HCT116 (cell line): ENCODE results near the gene SIDT1. TPM values are rescaled to one million over a fixed set of nuclear protein-coding genes. Genes with fewer than 3 reads are reported as not detected.

Experiments
- ATAC-seq: fragments of 200-7000 bp; cut with Tn5 transposase; 2 replicates; pipeline ENCODE4 v1.9.1; 2020; ENCODE audit warnings: mild to moderate bottlenecking, moderate library complexity
- BruUV-seq: library from RNA; stranded (reverse); fragments of 400-500 nt; replicated peaks from 2 replicates; lab custom pipeline; 2021; lab: Mats Ljungman, UMichigan
- CTCF ChIA-PET: fragments of 300-600 bp; sonication (Branson Sonifier 250); formaldehyde crosslinking; loops from one replicate; lab custom pipeline; 2021; ENCODE audit warnings: antibody characterized with exemption; lab: Charles Lee
- POLR2A ChIA-PET: fragments of 300-600, 350-600 bp; sonication (Branson Sonifier 250); formaldehyde crosslinking; loops from one replicate; lab custom pipeline; 2021; ENCODE audit warnings: antibody characterized with exemption; lab: Charles Lee
- RAD21 ChIA-PET, 2 experiments: fragments of 300-600 bp; sonication (Branson Sonifier 250); formaldehyde crosslinking; loops; one replicate each; lab custom pipeline; 2023; ENCODE audit warnings: low total read pairs in 2 of 2; ENCODE audit not compliant: uncharacterized antibody in 2 of 2, unreplicated experiment in 2 of 2, low non-redundant PET in 1 of 2; lab: Charles Lee
- DNase-seq: peaks from one replicate; pipeline ENCODE4 v3.0.0-alpha.2; 2010; ENCODE audit warnings: low read depth, low spot score
- H2AFZ ChIP-seq: fragments of 200-600 bp; shearing (Covaris generic), sonication (generic); 2 replicates; pipeline ENCODE4 v1.6.1; 2017; ENCODE audit warnings: low read depth, mixed run types, mixed read lengths, antibody characterized with exemption, low read length; ENCODE audit not compliant: poor library complexity, severe bottlenecking
- H3K27ac ChIP-seq: 2 replicates; pipeline ENCODE4 v1.5.1; 2012; ENCODE audit warnings: low read depth, low read length
- H3K27me3 ChIP-seq: fragments of 200-600 bp; sonication (generic); 2 replicates; pipeline ENCODE4 v1.6.1; 2016; ENCODE audit warnings: mixed run types, low read length, mixed read lengths; ENCODE audit not compliant: insufficient read depth
- H3K36me3 ChIP-seq, 2 experiments: fragments of 200-500 bp in 1 of 2; fragments of 200-600 bp in 1 of 2; sonication (Bioruptor generic) in 1 of 2; sonication (generic) in 1 of 2; 2 replicates each; pipeline versions ENCODE4 v1.5.1 to v1.6.1; 2014 to 2016; ENCODE audit warnings: low read length in 2 of 2, inconsistent platforms in 1 of 2, mixed read lengths in 1 of 2, mixed run types in 1 of 2; ENCODE audit not compliant: insufficient read depth in 2 of 2, control insufficient read depth in 1 of 2
- H3K4me1 ChIP-seq, 2 experiments: fragments of 200-600 bp in 1 of 2; sonication (generic) in 1 of 2; 2 replicates each; pipeline versions ENCODE4 v1.5.1 to v1.6.1; 2012 to 2017; ENCODE audit warnings: low read length in 2 of 2, inconsistent platforms in 1 of 2, mild to moderate bottlenecking in 1 of 2, mixed read lengths in 1 of 2, mixed run types in 1 of 2, moderate library complexity in 1 of 2; ENCODE audit not compliant: insufficient read depth in 2 of 2, control insufficient read depth in 1 of 2
- H3K4me2 ChIP-seq: fragments of 200-600 bp; sonication (generic); 2 replicates; pipeline ENCODE4 v1.6.1; 2017; ENCODE audit warnings: mixed run types, low read length, mixed read lengths
- H3K4me3 ChIP-seq, 2 experiments: fragments of 200-600 bp in 1 of 2; sonication (generic) in 1 of 2; replicated peaks in 1 of 2; 2 replicates each; pipeline ENCODE4 v1.5.1; 2011 to 2016; ENCODE audit warnings: low read length in 2 of 2, control low read depth in 1 of 2, low read depth in 1 of 2, mild to moderate bottlenecking in 1 of 2, mixed read lengths in 1 of 2, mixed run types in 1 of 2
- H3K79me2 ChIP-seq: fragments of 200-600 bp; sonication (generic); 2 replicates; pipeline ENCODE4 v1.6.1; 2017; ENCODE audit warnings: mild to moderate bottlenecking, mixed run types, low read length, moderate library complexity, mixed read lengths; ENCODE audit not compliant: insufficient read depth
- H3K9ac ChIP-seq: fragments of 200-600 bp; sonication (generic); 2 replicates; pipeline ENCODE4 v1.6.1; 2016; ENCODE audit warnings: low read length, mixed read lengths
- H3K9me2 ChIP-seq: fragments of 200-600 bp; sonication (generic), shearing (Covaris generic); 2 replicates; pipeline ENCODE4 v1.6.1; 2017; ENCODE audit warnings: mixed run types, mild to moderate bottlenecking, moderate library complexity; ENCODE audit not compliant: insufficient read depth
- H3K9me3 ChIP-seq, 2 experiments: fragments of 200-500 bp in 1 of 2; fragments of 200-600 bp in 1 of 2; sonication (Bioruptor generic) in 1 of 2; sonication (generic) in 1 of 2; 2 replicates each; pipeline ENCODE4 v1.6.1; 2014 to 2017; ENCODE audit warnings: low read length in 2 of 2, mixed read lengths in 2 of 2, inconsistent platforms in 1 of 2, low read depth in 1 of 2, mild to moderate bottlenecking in 1 of 2, mixed run types in 1 of 2, moderate library complexity in 1 of 2; ENCODE audit not compliant: control insufficient read depth in 1 of 2, insufficient read depth in 1 of 2
- H4K20me1 ChIP-seq: fragments of 200-600 bp; sonication (generic), shearing (Covaris generic); 2 replicates; pipeline ENCODE4 v1.6.1; 2017; ENCODE audit warnings: mixed run types, mild to moderate bottlenecking, moderate library complexity; ENCODE audit not compliant: insufficient read depth
- ATF3 ChIP-seq: IDR thresholded peaks from 2 replicates; pipeline ENCODE4 v1.6.1; 2012
- CBX3 ChIP-seq: IDR thresholded peaks from 2 replicates; pipeline ENCODE4 v1.6.1; 2012; ENCODE audit warnings: low read depth
- CEBPB ChIP-seq: IDR thresholded peaks from 2 replicates; pipeline ENCODE4 v1.6.1; 2012; ENCODE audit warnings: low read depth
- EGR1 ChIP-seq: IDR thresholded peaks from 2 replicates; pipeline ENCODE4 v1.6.1; 2012; ENCODE audit warnings: low read depth
- EZH2 ChIP-seq: fragments of 200-600 bp; sonication (generic); IDR thresholded peaks from 2 replicates; pipeline ENCODE4 v1.6.1; 2017; ENCODE audit warnings: antibody characterized with exemption, mixed run types
- EZH2phosphoT487 ChIP-seq: fragments of 200-600 bp; IDR thresholded peaks from 2 replicates; pipeline ENCODE4 v1.6.1; 2018; ENCODE audit warnings: antibody characterized with exemption, borderline replicate concordance
- FOSL1 ChIP-seq: IDR thresholded peaks from 2 replicates; pipeline ENCODE4 v1.6.1; 2012; ENCODE audit warnings: low read depth
- JUND ChIP-seq: IDR thresholded peaks from 2 replicates; pipeline ENCODE4 v1.6.1; 2012
- MAX ChIP-seq: IDR thresholded peaks from 2 replicates; pipeline ENCODE4 v1.6.1; 2012
- POLR2AphosphoS5 ChIP-seq: IDR thresholded peaks from 2 replicates; pipeline ENCODE4 v1.6.1; 2011; ENCODE audit warnings: mild to moderate bottlenecking, low read depth, low read length, moderate library complexity
- RAD21 ChIP-seq: IDR thresholded peaks from 2 replicates; pipeline ENCODE4 v1.6.1; 2012; ENCODE audit warnings: low read depth, mild to moderate bottlenecking
- REST ChIP-seq: IDR thresholded peaks from 2 replicates; pipeline ENCODE4 v1.6.1; 2012; ENCODE audit warnings: low read depth
- SIN3A ChIP-seq: IDR thresholded peaks from 2 replicates; pipeline ENCODE4 v1.6.1; 2012; ENCODE audit warnings: low read depth
- SP1 ChIP-seq: IDR thresholded peaks from 2 replicates; pipeline ENCODE4 v1.6.1; 2012; ENCODE audit warnings: low read depth
- SRF ChIP-seq: IDR thresholded peaks from 2 replicates; pipeline ENCODE4 v1.6.1; 2012; ENCODE audit warnings: low read depth
- YY1 ChIP-seq: IDR thresholded peaks from 2 replicates; pipeline ENCODE4 v1.6.1; 2011; ENCODE audit warnings: low read length, low read depth, moderate library complexity, mild to moderate bottlenecking; ENCODE audit not compliant: insufficient replicate concordance; ENCODE audit errors: extremely low read depth
- ZBTB33 ChIP-seq: IDR thresholded peaks from 2 replicates; pipeline ENCODE4 v1.6.1; 2011; ENCODE audit warnings: mild to moderate bottlenecking, low read length, moderate library complexity; ENCODE audit not compliant: insufficient replicate concordance; ENCODE audit errors: extremely low read depth
- ZNF274 ChIP-seq: fragments of 200-500 bp; sonication (Bioruptor generic); IDR thresholded peaks from 2 replicates; pipeline ENCODE4 v1.6.1; 2014; ENCODE audit warnings: mild to moderate bottlenecking, low read depth, low read length, inconsistent platforms
- intact Hi-C: fragments of 100-400 bp; cut with micrococcal nuclease; formaldehyde crosslinking; loops from 2 replicates; pipeline ENCODE4 v1.10.0; 2022
- total RNA-seq: library from RNA; stranded (reverse); gene quantifications from one replicate; pipeline ENCODE4 v1.2.1, GENCODE V29; 2021; ENCODE audit not compliant: unreplicated experiment

Gene SIDT1
- total RNA-seq, 1 experiment from 2014 or later = not detected

- H3K27ac ChIP-seq = no peak overlapping the region
- CTCF ChIA-PET = no interaction called here
- no peaks in the 10 kb centered on the region for H3K4me1 ChIP-seq
- no peaks in the 10 kb centered on the region for H3K36me3 ChIP-seq
- intact Hi-C loops = no loop called here
- H3K27me3 ChIP-seq = no peaks in the 10 kb centered on the region
- H3K9me2 ChIP-seq = no peaks in the 10 kb centered on the region
- RAD21 ChIA-PET = no interaction called here
- no peak for TF ChIP-seq MAX
- TF ChIP-seq EZH2 = no peak
- TF ChIP-seq SP1 = no peak
- TF ChIP-seq ZNF274 = no peak
- no peak for TF ChIP-seq ATF3
- TF ChIP-seq CBX3 = no peak
- TF ChIP-seq REST = no peak
- TF ChIP-seq RAD21 = no peak
- no peak for TF ChIP-seq FOSL1
- no peak for TF ChIP-seq ZBTB33
- no peak for TF ChIP-seq CEBPB
- no peak for TF ChIP-seq SRF
- TF ChIP-seq POLR2AphosphoS5 = no peak
- TF ChIP-seq SIN3A = no peak
- TF ChIP-seq EGR1 = no peak
- no peak for TF ChIP-seq YY1
- TF ChIP-seq JUND = no peak
- TF ChIP-seq EZH2phosphoT487 = no peak
- H3K79me2 ChIP-seq = no peaks in the 10 kb centered on the region
- no peak overlapping the region for H2AFZ ChIP-seq
- no TSS peak for BruUV-seq
- DNase-seq (no peak), ATAC-seq (no peak)
- no peak overlapping the region for H3K4me3 ChIP-seq
- no peak overlapping the region for H3K4me2 ChIP-seq
- POLR2A ChIA-PET = no interaction called here
- no peaks in the 10 kb centered on the region for H3K9me3 ChIP-seq
- no peak overlapping the region for H3K9ac ChIP-seq
- H4K20me1 ChIP-seq = no peaks in the 10 kb centered on the region
These were observed 16.1 kb downstream of the SIDT1 start for GRCh38 chr3:113548501-113548900.
